H1 (cell line): ENCODE data around the gene EMID1. TPM values are rescaled to one million over a fixed set of nuclear protein-coding genes. Genes with fewer than 3 reads are reported as not detected.
A peak's percentile ranks its signal among the peaks of the same experiment; 100 is the strongest.

Experiments used
- CTCF ChIA-PET: fragments of 300-600 bp; sonication (Branson Sonifier 250); formaldehyde crosslinking; loops from one replicate; lab custom pipeline; 2021; ENCODE audit not compliant: partially characterized antibody; lab: Charles Lee
- POLR2A ChIA-PET: fragments of 300-600 bp; sonication (Branson Sonifier 250); formaldehyde crosslinking; loops from one replicate; lab custom pipeline; 2021; ENCODE audit warnings: inconsistent platforms; ENCODE audit not compliant: partially characterized antibody; lab: Charles Lee
- DNase-seq, 2 experiments: peaks; one replicate each; pipeline versions ENCODE4 v3.0.0 to v3.0.0-alpha.2; 2010 to 2022; ENCODE audit warnings: low spot score in 2 of 2, low read depth in 1 of 2, mixed read lengths in 1 of 2
- FAIRE-seq: peaks from 2 replicates; lab custom pipeline; 2011; peaks lifted over from hg19 to GRCh38; lab: Jason Lieb, UNC
- H2AFZ ChIP-seq: 2 replicates; pipeline ENCODE4 v1.8.1; 2012; ENCODE audit warnings: low read length, inconsistent platforms
- H2AK5ac ChIP-seq: 2 replicates; pipeline ENCODE4 v1.6.1; 2013; ENCODE audit warnings: low read depth, low read length
- H2BK120ac ChIP-seq: replicated peaks from 2 replicates; pipeline ENCODE3; 2013; ENCODE audit warnings: low read depth, low read length, inconsistent platforms
- H2BK12ac ChIP-seq: 2 replicates; pipeline ENCODE4 v1.6.1; 2013; ENCODE audit warnings: low read depth, low read length
- H2BK15ac ChIP-seq: 2 replicates; pipeline ENCODE4 v1.6.1; 2013; ENCODE audit warnings: low read length
- H2BK20ac ChIP-seq: 2 replicates; pipeline ENCODE4 v1.6.1; 2013; ENCODE audit warnings: low read length
- H2BK5ac ChIP-seq: 2 replicates; pipeline ENCODE4 v1.6.1; 2013; ENCODE audit warnings: low read depth, low read length
- H3K14ac ChIP-seq: 2 replicates; pipeline ENCODE4 v1.6.1; 2013; ENCODE audit warnings: inconsistent platforms; ENCODE audit not compliant: insufficient read length
- H3K18ac ChIP-seq: 2 replicates; pipeline ENCODE4 v1.6.1; 2013; ENCODE audit warnings: low read length; ENCODE audit errors: extremely low read depth
- H3K23ac ChIP-seq: 2 replicates; pipeline ENCODE4 v1.6.1; 2013; ENCODE audit warnings: inconsistent platforms; ENCODE audit not compliant: insufficient read length
- H3K23me2 ChIP-seq: 2 replicates; pipeline ENCODE4 v1.6.1; 2013; ENCODE audit warnings: low read depth, low read length
- H3K27ac ChIP-seq: 2 replicates; pipeline ENCODE4 v1.6.1; 2011; ENCODE audit warnings: low read depth, low read length, inconsistent platforms
- H3K27me3 ChIP-seq, 4 experiments: replicated peaks in 1 of 4; 1 replicate in 1 of 4; 2 replicates in 3 of 4; pipeline versions ENCODE4 v1.6.1 to v1.8.1; 2011 to 2013; ENCODE audit warnings: low read length in 3 of 4, mild to moderate bottlenecking in 3 of 4, inconsistent platforms in 2 of 4, mixed read lengths in 2 of 4, moderate library complexity in 1 of 4; ENCODE audit not compliant: control insufficient read depth in 3 of 4, insufficient read depth in 3 of 4; ENCODE audit errors: extremely low read depth in 1 of 4
- H3K36me3 ChIP-seq, 4 experiments: 2 replicates each; pipeline versions ENCODE4 v1.6.1 to v1.8.1; 2011 to 2013; ENCODE audit warnings: mild to moderate bottlenecking in 4 of 4, low read length in 3 of 4, moderate library complexity in 2 of 4, control low read depth in 1 of 4, inconsistent platforms in 1 of 4; ENCODE audit not compliant: insufficient read depth in 4 of 4, control insufficient read depth in 2 of 4
- H3K4ac ChIP-seq: replicated peaks from 2 replicates; pipeline ENCODE3; 2013; ENCODE audit warnings: low read length, low read depth, mixed read lengths, inconsistent platforms; ENCODE audit not compliant: insufficient read length
- H3K4me1 ChIP-seq, 4 experiments: replicated peaks in 1 of 4; 1 replicate in 1 of 4; 2 replicates in 3 of 4; pipeline versions ENCODE4 v1.6.1 to v1.8.1; 2011 to 2013; ENCODE audit warnings: low read length in 3 of 4, inconsistent platforms in 2 of 4, mixed read lengths in 1 of 4; ENCODE audit not compliant: insufficient read depth in 4 of 4, control insufficient read depth in 3 of 4
- H3K4me2 ChIP-seq, 2 experiments: 2 replicates each; pipeline versions ENCODE4 v1.6.1 to v1.8.1; 2011 to 2013; ENCODE audit warnings: low read depth in 2 of 2, low read length in 2 of 2, control low read depth in 1 of 2, inconsistent platforms in 1 of 2, mild to moderate bottlenecking in 1 of 2; ENCODE audit not compliant: insufficient read depth in 1 of 2
- H3K4me3 ChIP-seq, 4 experiments: fragments of 200-600, 300-600 bp in 1 of 4; sonication (generic), shearing (Covaris generic), sonication (Bioruptor Twin) in 1 of 4; 2 replicates each; pipeline versions ENCODE4 v1.5.1 to v1.8.1; 2011 to 2016; ENCODE audit warnings: low read length in 4 of 4, low read depth in 3 of 4, control low read depth in 2 of 4, inconsistent platforms in 2 of 4, mild to moderate bottlenecking in 2 of 4, mixed read lengths in 1 of 4, moderate library complexity in 1 of 4; ENCODE audit not compliant: insufficient read depth in 2 of 4; ENCODE audit errors: extremely low read depth in 1 of 4
- H3K56ac ChIP-seq: replicated peaks from 2 replicates; pipeline ENCODE3; 2013; ENCODE audit warnings: low read depth, mild to moderate bottlenecking, mixed read lengths, low read length, inconsistent platforms; ENCODE audit not compliant: insufficient read length
- H3K79me1 ChIP-seq: 2 replicates; pipeline ENCODE4 v1.6.1; 2013; ENCODE audit warnings: low read depth, low read length, control low read depth
- H3K79me2 ChIP-seq, 2 experiments: 2 replicates each; pipeline versions ENCODE4 v1.6.1 to v1.8.1; 2012 to 2013; ENCODE audit warnings: low read length in 2 of 2, mild to moderate bottlenecking in 2 of 2, inconsistent platforms in 1 of 2; ENCODE audit not compliant: insufficient read depth in 2 of 2, control insufficient read depth in 1 of 2
- H3K9ac ChIP-seq, 4 experiments: replicated peaks in 1 of 4; 1 replicate in 1 of 4; 2 replicates in 3 of 4; pipeline versions ENCODE4 v1.6.1 to v1.8.1; 2011 to 2013; ENCODE audit warnings: low read depth in 3 of 4, low read length in 3 of 4, control low read depth in 2 of 4, mild to moderate bottlenecking in 2 of 4, moderate library complexity in 2 of 4, inconsistent platforms in 1 of 4; ENCODE audit errors: extremely low read depth in 1 of 4
- H3K9me3 ChIP-seq, 2 experiments: 2 replicates each; pipeline versions ENCODE4 v1.6.1 to v1.8.1; 2012 to 2013; ENCODE audit warnings: mild to moderate bottlenecking in 2 of 2, moderate library complexity in 2 of 2, control low read depth in 1 of 2, inconsistent platforms in 1 of 2, low read depth in 1 of 2, low read length in 1 of 2, mixed read lengths in 1 of 2; ENCODE audit not compliant: insufficient read depth in 2 of 2
- H4K20me1 ChIP-seq, 2 experiments: replicated peaks in 1 of 2; 2 replicates each; pipeline versions ENCODE3 to v1.8.1; 2011 to 2013; ENCODE audit warnings: inconsistent platforms in 2 of 2, low read length in 2 of 2, mild to moderate bottlenecking in 1 of 2; ENCODE audit not compliant: insufficient read depth in 2 of 2, control insufficient read depth in 1 of 2
- H4K5ac ChIP-seq: 2 replicates; pipeline ENCODE4 v1.6.1; 2013; ENCODE audit warnings: low read length, low read depth, mixed read lengths, inconsistent platforms; ENCODE audit not compliant: insufficient read length
- H4K8ac ChIP-seq: 2 replicates; pipeline ENCODE4 v1.8.0; 2013; ENCODE audit warnings: mild to moderate bottlenecking, moderate library complexity, low read length, inconsistent platforms; ENCODE audit not compliant: insufficient read depth; ENCODE audit errors: extremely low read depth
- H4K91ac ChIP-seq: replicated peaks from 2 replicates; pipeline ENCODE3; 2013; ENCODE audit warnings: low read length, mixed read lengths, inconsistent platforms; ENCODE audit not compliant: insufficient read length
- CTCF ChIP-seq, 3 experiments: IDR thresholded peaks; 1 replicate in 2 of 3; 2 replicates in 1 of 3; pipeline versions ENCODE4 v1.5.1 to v1.6.1; 2011; ENCODE audit warnings: low read length in 3 of 3, mild to moderate bottlenecking in 3 of 3, inconsistent platforms in 2 of 3, low read depth in 1 of 3, moderate library complexity in 1 of 3; ENCODE audit not compliant: insufficient read depth in 1 of 3; ENCODE audit errors: control extremely low read depth in 1 of 3
- JUND ChIP-seq: IDR thresholded peaks from 2 replicates; pipeline ENCODE4 v1.6.1; 2011; ENCODE audit warnings: mild to moderate bottlenecking, improper control_type of control experiment, low read length
- KDM1A ChIP-seq: fragments of 200-600, 300-600 bp; sonication (generic); IDR thresholded peaks from 2 replicates; pipeline ENCODE4 v1.7.1; 2016; ENCODE audit warnings: mild to moderate bottlenecking, low read length, borderline replicate concordance
- KDM5A ChIP-seq: fragments of 200-600 bp; IDR thresholded peaks from 2 replicates; pipeline ENCODE4 v1.7.1; 2012; ENCODE audit warnings: mild to moderate bottlenecking, low read length, inconsistent platforms, mixed read lengths
- RAD21 ChIP-seq, 2 experiments: IDR thresholded peaks in 1 of 2; conservative IDR thresholded peaks in 1 of 2; 2 replicates each; pipeline ENCODE4 v1.6.1; 2011; ENCODE audit warnings: low read depth in 2 of 2, low read length in 2 of 2, improper control_type of control experiment in 1 of 2, inconsistent platforms in 1 of 2, mild to moderate bottlenecking in 1 of 2, moderate library complexity in 1 of 2
- WGBS, 2 experiments: shearing (Covaris generic) in 1 of 2; methylation state at CpG; one replicate each; pipeline versions ENCODE4 v1.1.6 to v1.1.7; 2013 to 2015; ENCODE audit warnings: low lambda C conversion rate in 2 of 2, mixed read lengths in 2 of 2, inconsistent platforms in 1 of 2, low coverage in 1 of 2, missing lambda C conversion rate in 1 of 2; ENCODE audit not compliant: insufficient replicate concordance in 2 of 2, insufficient coverage in 1 of 2, insufficient read length in 1 of 2; ENCODE audit errors: extremely low coverage in 1 of 2, missing lambda C conversion rate in 1 of 2; 5-methylcytosine and 5-hydroxymethylcytosine counted together
- polyA plus RNA-seq, 7 experiments: library from polyadenylated mRNA; depleted of rRNA in 3 of 7; stranded (reverse) in 5 of 7; unstranded in 2 of 7; fragments of >200 nt in 5 of 7; fragments of 200-250 nt in 2 of 7; gene quantifications; 1 replicate in 5 of 7; 2 replicates in 1 of 7; 4 replicates in 1 of 7; pipeline versions ENCODE4 v1.2.1 to v1.2.3, GENCODE V29; 2011 to 2013; ENCODE audit warnings: missing spikeins in 2 of 7, mixed read lengths in 2 of 7
- total RNA-seq: library from RNA; stranded (reverse); fragmentation: NEBNext Ultra II Directional; extraction: Animal tissue kit (Norgen Biotek cat#: 25700); gene quantifications from 2 replicates; pipeline ENCODE4 v1.2.1, GENCODE V29; 2021

EMID1 gene
- total and polyA plus RNA-seq, 2 of the 8 experiments (the other 6 are each of a cell fraction or from before 2014, with no cell fraction given): 3.9 to 7.4 TPM

GRCh38 chr22:29245626-29246385 is 40.1 kb downstream of the EMID1 start:
- H3K36me3 ChIP-seq: no peaks in the 10 kb centered on the region
- H2AFZ ChIP-seq: no peak overlapping the region
- CTCF ChIA-PET: interaction anchor here (0.5 to 6.2 kb wide), 56 partner anchors 8 to 547 kb away, joined by 3 to 84 read pairs (median 4); partner anchors contain the start of genes EMID1 and KREMEN1
- H3K23me2 ChIP-seq: no peaks in the 10 kb centered on the region
- no peak overlapping the region for H2AK5ac ChIP-seq
- H4K91ac ChIP-seq: no peak overlapping the region
- H3K4me2 ChIP-seq: no peak overlapping the region
- H3K4me1 ChIP-seq: no peaks in the 10 kb centered on the region
- no peak overlapping the region for H3K18ac ChIP-seq
- no peak overlapping the region for H3K4me3 ChIP-seq
- DNase-seq (peak in 1 of 2 experiments; percentile 89), FAIRE-seq (peak; percentile 75)
- H4K20me1 ChIP-seq: no peaks in the 10 kb centered on the region
- no peaks in the 10 kb centered on the region for H3K79me1 ChIP-seq
- H2BK5ac ChIP-seq: no peak overlapping the region
- no peak overlapping the region for H3K9ac ChIP-seq
- no peak overlapping the region for H2BK20ac ChIP-seq
- no peak overlapping the region for H4K5ac ChIP-seq
- H2BK12ac ChIP-seq: no peak overlapping the region
- H3K9me3 ChIP-seq: no peaks in the 10 kb centered on the region
- no peaks in the 10 kb centered on the region for H3K79me2 ChIP-seq
- H2BK120ac ChIP-seq: no peak overlapping the region
- H3K27me3 ChIP-seq: no peaks in the 10 kb centered on the region
- H3K4ac ChIP-seq: no peak overlapping the region
- H3K56ac ChIP-seq: no peak overlapping the region
- POLR2A ChIA-PET: interaction anchor here (0.5 to 1.9 kb wide), 5 partner anchors 9 to 95 kb away, joined by 3 to 6 read pairs (median 4); partner anchors contain the start of genes EWSR1 and RHBDD3
- no peak overlapping the region for H2BK15ac ChIP-seq
- no peak overlapping the region for H3K14ac ChIP-seq
- no peak overlapping the region for H3K23ac ChIP-seq
- no peak overlapping the region for H3K27ac ChIP-seq
- 60% methylated on average over 11 of the region's 11 CpGs; no CpG with 5 or more reads in 1 of the 2 experiments for WGBS, 2 experiments
- H4K8ac ChIP-seq: no peak overlapping the region
- TF ChIP-seq CTCF (IDR thresholded peaks at IDR 0.05; ENCODE audit: control extremely low read depth in 1 of 3, insufficient read depth in 1 of 3, low read depth in 1 of 3, low read length in 3 of 3) (peak; percentile 96 to 100 (median 98)), KDM1A (peak; percentile 50; the same call in 1 of the 2 replicates), RAD21 (IDR thresholded peaks at IDR 0.05 in 1 of 2, conservative IDR thresholded peaks at IDR 0.05 in 1 of 2; ENCODE audit: low read depth in 2 of 2, low read length in 2 of 2) (peak; percentile 99), KDM5A (no peak), JUND (0 out of 2 replicates have a peak, but pooled peaks have one; percentile 15)
